ENCODE measurements around the gene APBB2.

APBB2 gene

GRCh38 chr4:40845154-40845835 is 369.0 kb downstream of the APBB2 start:
- ATAC-seq (ENCODE audit: low read depth) (no peak), DNase-seq (ENCODE audit: low spot score) (no peak)
- Histone ChIP-seq H3K27ac (ENCODE audit: poor library complexity, severe bottlenecking) (no peak overlapping the region), H3K4me1 (ENCODE audit: insufficient read depth, poor library complexity, severe bottlenecking) (peaks cover 8% of the 10 kb centered on the region), H3K4me3 (ENCODE audit: severe bottlenecking) (no peak overlapping the region), H3K36me3 (ENCODE audit: low read depth) (peaks cover 5% of the 10 kb centered on the region), H3K9me3 (ENCODE audit: severe bottlenecking) (no peaks in the 10 kb centered on the region), H3K27me3 (ENCODE audit: insufficient read depth, poor library complexity, severe bottlenecking) (no peaks in the 10 kb centered on the region)
- TF ChIP-seq, protein P1, sequence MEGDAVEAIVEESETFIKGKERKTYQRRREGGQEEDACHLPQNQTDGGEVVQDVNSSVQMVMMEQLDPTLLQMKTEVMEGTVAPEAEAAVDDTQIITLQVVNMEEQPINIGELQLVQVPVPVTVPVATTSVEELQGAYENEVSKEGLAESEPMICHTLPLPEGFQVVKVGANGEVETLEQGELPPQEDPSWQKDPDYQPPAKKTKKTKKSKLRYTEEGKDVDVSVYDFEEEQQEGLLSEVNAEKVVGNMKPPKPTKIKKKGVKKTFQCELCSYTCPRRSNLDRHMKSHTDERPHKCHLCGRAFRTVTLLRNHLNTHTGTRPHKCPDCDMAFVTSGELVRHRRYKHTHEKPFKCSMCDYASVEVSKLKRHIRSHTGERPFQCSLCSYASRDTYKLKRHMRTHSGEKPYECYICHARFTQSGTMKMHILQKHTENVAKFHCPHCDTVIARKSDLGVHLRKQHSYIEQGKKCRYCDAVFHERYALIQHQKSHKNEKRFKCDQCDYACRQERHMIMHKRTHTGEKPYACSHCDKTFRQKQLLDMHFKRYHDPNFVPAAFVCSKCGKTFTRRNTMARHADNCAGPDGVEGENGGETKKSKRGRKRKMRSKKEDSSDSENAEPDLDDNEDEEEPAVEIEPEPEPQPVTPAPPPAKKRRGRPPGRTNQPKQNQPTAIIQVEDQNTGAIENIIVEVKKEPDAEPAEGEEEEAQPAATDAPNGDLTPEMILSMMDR (IDR thresholded peaks at IDR 0.05; ENCODE audit: poor library complexity, severe bottlenecking), result no peak

DNA sequence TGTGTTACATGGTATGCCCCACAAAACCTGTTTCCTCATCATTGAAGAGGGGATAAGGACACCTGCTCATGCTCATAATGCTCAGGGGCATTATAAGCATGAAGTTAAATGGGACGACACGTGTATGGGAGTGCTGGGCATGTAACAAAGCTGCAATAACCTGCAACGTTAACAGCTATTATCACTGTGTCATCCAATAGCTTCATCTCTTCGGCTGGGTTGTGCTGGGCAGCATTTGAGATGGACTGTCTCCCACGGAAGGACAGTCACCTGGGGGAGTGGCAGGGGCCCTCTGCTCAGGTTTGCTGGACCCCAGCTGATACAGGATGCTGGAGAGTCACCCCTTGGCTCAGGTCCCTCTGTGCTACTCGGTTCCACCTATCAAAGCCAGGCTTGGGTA is 370.1 kb downstream of the APBB2 start:
- no peak overlapping the region for H3K4me3 ChIP-seq (ENCODE audit: severe bottlenecking)
- TF ChIP-seq, protein P1 (IDR thresholded peaks at IDR 0.05; ENCODE audit: poor library complexity, severe bottlenecking), result no peak
- H3K4me1 ChIP-seq (ENCODE audit: insufficient read depth, poor library complexity, severe bottlenecking), result peaks cover 8% of the 10 kb centered on the region
- no peaks in the 10 kb centered on the region for H3K27me3 ChIP-seq (ENCODE audit: insufficient read depth, poor library complexity, severe bottlenecking)
- no peak for DNase-seq (ENCODE audit: low spot score)
- H3K9me3 ChIP-seq (ENCODE audit: severe bottlenecking), result no peaks in the 10 kb centered on the region
- no peak for ATAC-seq (ENCODE audit: low read depth)
- peaks cover 5% of the 10 kb centered on the region for H3K36me3 ChIP-seq (ENCODE audit: low read depth)
- no peak overlapping the region for H3K27ac ChIP-seq (ENCODE audit: poor library complexity, severe bottlenecking)

DNA sequence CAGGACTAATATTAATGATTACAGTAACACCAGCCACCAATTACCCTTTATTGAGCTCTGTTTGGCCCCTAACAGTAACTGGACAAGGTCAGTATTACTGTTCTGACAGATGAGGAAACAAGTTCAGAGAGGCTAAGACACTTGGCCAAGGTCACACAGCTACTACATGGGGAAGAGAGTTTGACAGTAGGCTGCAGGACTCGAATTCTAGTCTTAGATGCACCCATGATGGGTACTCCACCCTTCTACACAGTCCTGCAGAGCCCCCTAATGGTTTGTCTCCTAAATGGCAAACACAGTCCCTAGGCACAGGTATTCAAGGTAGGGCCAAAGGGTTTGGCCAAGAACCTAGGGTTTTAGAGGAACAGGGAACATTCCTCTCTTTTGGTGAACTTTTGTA is 370.6 kb downstream of the APBB2 start:
- Histone ChIP-seq H3K4me3 (ENCODE audit: severe bottlenecking) (no peak overlapping the region), H3K27ac (ENCODE audit: poor library complexity, severe bottlenecking) (no peak overlapping the region), H3K4me1 (ENCODE audit: insufficient read depth, poor library complexity, severe bottlenecking) (peaks cover 8% of the 10 kb centered on the region), H3K27me3 (ENCODE audit: insufficient read depth, poor library complexity, severe bottlenecking) (no peaks in the 10 kb centered on the region), H3K9me3 (ENCODE audit: severe bottlenecking) (no peaks in the 10 kb centered on the region), H3K36me3 (ENCODE audit: low read depth) (peaks cover 5% of the 10 kb centered on the region)
- ATAC-seq (ENCODE audit: low read depth) (no peak), DNase-seq (ENCODE audit: low spot score) (no peak)
- TF ChIP-seq, protein P1 (IDR thresholded peaks at IDR 0.05; ENCODE audit: poor library complexity, severe bottlenecking), result no peak

DNA sequence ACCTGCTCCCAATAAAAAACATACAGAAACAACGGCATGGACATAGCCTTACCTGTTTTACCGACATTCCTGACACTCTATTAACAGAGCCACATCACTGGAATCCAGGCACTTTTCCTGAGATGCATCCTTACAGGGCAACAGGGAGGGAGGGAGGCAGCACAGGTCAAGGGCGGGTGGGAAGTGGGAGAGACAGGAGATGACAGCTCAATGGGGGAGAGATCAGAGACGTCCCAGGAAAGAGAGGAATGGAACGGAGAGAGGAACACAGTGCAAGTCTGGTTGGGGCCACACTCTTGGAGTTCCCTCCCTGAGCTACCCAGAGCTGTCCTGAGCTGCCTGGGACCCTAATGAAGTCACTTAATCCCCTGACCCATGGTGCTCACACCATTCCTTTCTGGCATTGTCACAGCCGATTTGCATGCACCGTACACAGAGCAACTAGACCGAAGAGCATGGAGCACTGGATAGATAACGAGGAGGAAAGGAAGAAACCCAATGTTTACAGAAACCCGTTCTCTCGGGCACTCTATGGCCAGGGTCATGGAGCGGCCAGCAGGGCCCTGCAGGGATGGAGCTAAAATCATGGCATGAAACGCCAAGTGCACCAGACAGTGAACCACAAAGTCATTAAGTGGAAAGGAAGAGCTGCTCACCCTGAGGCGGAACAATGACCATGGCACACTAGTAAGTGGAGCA is 371.5 kb downstream of the APBB2 start:
- Histone ChIP-seq H3K27ac (ENCODE audit: poor library complexity, severe bottlenecking) (no peak overlapping the region), H3K9me3 (ENCODE audit: severe bottlenecking) (no peaks in the 10 kb centered on the region), H3K36me3 (ENCODE audit: low read depth) (peaks cover 5% of the 10 kb centered on the region), H3K4me1 (ENCODE audit: insufficient read depth, poor library complexity, severe bottlenecking) (peaks cover 8% of the 10 kb centered on the region), H3K27me3 (ENCODE audit: insufficient read depth, poor library complexity, severe bottlenecking) (no peaks in the 10 kb centered on the region), H3K4me3 (ENCODE audit: severe bottlenecking) (no peak overlapping the region)
- TF ChIP-seq, protein P1 (IDR thresholded peaks at IDR 0.05; ENCODE audit: poor library complexity, severe bottlenecking), result no peak
- DNase-seq (ENCODE audit: low spot score), result no peak
- no peak for ATAC-seq (ENCODE audit: low read depth)

DNA sequence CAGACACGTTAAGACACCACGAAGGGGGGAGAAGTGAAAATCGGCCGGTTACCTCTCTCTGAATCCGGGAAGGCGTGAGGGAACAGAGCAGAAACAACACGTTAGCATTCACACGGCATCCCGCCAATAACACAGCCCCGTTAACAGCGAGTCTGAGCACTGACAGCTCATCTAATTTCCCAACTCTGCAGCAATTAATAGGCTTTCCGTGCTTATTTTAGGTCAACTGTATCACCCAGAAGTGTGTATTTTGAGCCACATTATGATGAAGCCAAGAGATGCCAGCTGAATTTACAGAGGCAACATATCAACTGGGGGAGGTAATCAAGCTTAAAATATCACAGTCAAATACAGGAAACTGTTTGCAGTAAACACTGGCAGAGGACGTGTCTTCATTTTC is 372.0 kb downstream of the APBB2 start:
- Histone ChIP-seq H3K36me3 (ENCODE audit: low read depth) (peaks cover 11% of the 10 kb centered on the region), H3K9me3 (ENCODE audit: severe bottlenecking) (no peaks in the 10 kb centered on the region), H3K4me1 (ENCODE audit: insufficient read depth, poor library complexity, severe bottlenecking) (peaks cover 8% of the 10 kb centered on the region), H3K27ac (ENCODE audit: poor library complexity, severe bottlenecking) (no peak overlapping the region), H3K27me3 (ENCODE audit: insufficient read depth, poor library complexity, severe bottlenecking) (no peaks in the 10 kb centered on the region), H3K4me3 (ENCODE audit: severe bottlenecking) (no peak overlapping the region)
- TF ChIP-seq, protein P1 (IDR thresholded peaks at IDR 0.05; ENCODE audit: poor library complexity, severe bottlenecking), result no peak
- ATAC-seq (ENCODE audit: low read depth), result no peak
- DNase-seq (ENCODE audit: low spot score), result no peak

All from RWPE2 (cell line).